Measurements from ENCODE around the gene PADI3. TPM values are rescaled to one million over a fixed set of nuclear protein-coding genes. Genes with fewer than 3 reads are reported as not detected.

The PADI3 gene
- polyA plus RNA-seq, 1 of the 3 experiments (the other 2 are of a cell fraction) = 0.30 TPM

DNA sequence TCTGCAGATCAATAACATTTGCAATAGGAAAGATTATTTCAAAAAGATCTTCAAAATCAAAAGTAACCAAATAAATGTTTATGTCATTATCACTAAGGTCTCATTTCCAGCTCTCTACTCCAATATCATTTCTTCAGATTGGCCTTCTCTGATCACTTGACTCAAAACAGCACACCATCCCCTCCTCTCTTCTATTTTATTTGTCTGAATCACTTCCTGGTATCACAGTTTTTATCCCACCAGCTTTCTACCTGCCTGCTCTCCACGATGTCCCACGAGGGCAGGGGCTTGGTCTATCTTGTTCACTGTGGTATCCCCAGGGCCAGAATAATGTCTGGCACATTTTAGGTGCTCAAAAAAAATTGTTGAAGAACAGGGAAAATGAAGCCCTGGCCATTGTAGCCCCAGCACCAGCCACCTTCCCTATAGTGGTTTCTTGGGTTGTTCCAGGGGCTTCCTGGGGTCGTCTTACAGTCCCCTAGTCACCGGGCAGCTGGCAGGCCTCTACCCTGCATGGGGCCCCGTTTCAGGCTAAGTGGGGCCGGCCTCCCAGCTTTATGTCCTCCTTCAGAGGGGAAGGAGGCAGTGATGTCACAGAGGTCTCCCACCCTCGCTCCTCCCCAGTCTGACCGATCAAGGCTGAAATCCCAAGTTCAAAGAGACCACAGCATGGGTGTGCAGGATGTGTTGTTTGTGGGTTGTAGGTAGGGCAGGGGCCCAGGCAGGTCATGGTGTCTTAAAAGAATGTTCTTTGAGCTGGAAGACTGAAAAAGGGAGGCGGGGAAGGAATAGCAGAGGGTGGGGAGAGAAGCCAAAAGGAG lies 47.5 kb upstream of the PADI3 start:
- no peak for DNase-seq
- H3K9ac ChIP-seq = no peak overlapping the region
- no peaks in the 10 kb centered on the region for H3K9me3 ChIP-seq
- H3K4me3 ChIP-seq (ENCODE audit: low read depth in 2 of 2, low read length in 1 of 2) = no peak overlapping the region
- no peaks in the 10 kb centered on the region for H3K36me3 ChIP-seq (replicated peaks in 1 of 2; ENCODE audit: control insufficient read depth in 1 of 2, insufficient read depth in 2 of 2, low read length in 1 of 2)
- no peaks in the 10 kb centered on the region for H3K9me2 ChIP-seq
- ChIA-PET POLR2A (no interaction called here), CTCF (interaction anchor here (1.1 to 1.8 kb wide), 3 partner anchors 15 to 75 kb away, joined by 3 to 6 read pairs (median 3); no protein-coding TSS in a partner anchor)
- no peaks in the 10 kb centered on the region; a peak in 1 of 4 replicates for H3K4me1 ChIP-seq (ENCODE audit: control insufficient read depth in 1 of 2, insufficient read depth in 2 of 2, low read depth in 1 of 2, low read length in 1 of 2)
- TF ChIP-seq MXI1 (IDR thresholded peaks at IDR 0.05; ENCODE audit: low read depth, low read length) = no peak
- TF ChIP-seq, protein P1, sequence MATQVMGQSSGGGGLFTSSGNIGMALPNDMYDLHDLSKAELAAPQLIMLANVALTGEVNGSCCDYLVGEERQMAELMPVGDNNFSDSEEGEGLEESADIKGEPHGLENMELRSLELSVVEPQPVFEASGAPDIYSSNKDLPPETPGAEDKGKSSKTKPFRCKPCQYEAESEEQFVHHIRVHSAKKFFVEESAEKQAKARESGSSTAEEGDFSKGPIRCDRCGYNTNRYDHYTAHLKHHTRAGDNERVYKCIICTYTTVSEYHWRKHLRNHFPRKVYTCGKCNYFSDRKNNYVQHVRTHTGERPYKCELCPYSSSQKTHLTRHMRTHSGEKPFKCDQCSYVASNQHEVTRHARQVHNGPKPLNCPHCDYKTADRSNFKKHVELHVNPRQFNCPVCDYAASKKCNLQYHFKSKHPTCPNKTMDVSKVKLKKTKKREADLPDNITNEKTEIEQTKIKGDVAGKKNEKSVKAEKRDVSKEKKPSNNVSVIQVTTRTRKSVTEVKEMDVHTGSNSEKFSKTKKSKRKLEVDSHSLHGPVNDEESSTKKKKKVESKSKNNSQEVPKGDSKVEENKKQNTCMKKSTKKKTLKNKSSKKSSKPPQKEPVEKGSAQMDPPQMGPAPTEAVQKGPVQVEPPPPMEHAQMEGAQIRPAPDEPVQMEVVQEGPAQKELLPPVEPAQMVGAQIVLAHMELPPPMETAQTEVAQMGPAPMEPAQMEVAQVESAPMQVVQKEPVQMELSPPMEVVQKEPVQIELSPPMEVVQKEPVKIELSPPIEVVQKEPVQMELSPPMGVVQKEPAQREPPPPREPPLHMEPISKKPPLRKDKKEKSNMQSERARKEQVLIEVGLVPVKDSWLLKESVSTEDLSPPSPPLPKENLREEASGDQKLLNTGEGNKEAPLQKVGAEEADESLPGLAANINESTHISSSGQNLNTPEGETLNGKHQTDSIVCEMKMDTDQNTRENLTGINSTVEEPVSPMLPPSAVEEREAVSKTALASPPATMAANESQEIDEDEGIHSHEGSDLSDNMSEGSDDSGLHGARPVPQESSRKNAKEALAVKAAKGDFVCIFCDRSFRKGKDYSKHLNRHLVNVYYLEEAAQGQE (IDR thresholded peaks at IDR 0.05; ENCODE audit: low read depth, low read length) = no peak
- TF ChIP-seq, protein P2, sequence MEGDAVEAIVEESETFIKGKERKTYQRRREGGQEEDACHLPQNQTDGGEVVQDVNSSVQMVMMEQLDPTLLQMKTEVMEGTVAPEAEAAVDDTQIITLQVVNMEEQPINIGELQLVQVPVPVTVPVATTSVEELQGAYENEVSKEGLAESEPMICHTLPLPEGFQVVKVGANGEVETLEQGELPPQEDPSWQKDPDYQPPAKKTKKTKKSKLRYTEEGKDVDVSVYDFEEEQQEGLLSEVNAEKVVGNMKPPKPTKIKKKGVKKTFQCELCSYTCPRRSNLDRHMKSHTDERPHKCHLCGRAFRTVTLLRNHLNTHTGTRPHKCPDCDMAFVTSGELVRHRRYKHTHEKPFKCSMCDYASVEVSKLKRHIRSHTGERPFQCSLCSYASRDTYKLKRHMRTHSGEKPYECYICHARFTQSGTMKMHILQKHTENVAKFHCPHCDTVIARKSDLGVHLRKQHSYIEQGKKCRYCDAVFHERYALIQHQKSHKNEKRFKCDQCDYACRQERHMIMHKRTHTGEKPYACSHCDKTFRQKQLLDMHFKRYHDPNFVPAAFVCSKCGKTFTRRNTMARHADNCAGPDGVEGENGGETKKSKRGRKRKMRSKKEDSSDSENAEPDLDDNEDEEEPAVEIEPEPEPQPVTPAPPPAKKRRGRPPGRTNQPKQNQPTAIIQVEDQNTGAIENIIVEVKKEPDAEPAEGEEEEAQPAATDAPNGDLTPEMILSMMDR (IDR thresholded peaks at IDR 0.05) = no peak
- TF ChIP-seq, protein P3, sequence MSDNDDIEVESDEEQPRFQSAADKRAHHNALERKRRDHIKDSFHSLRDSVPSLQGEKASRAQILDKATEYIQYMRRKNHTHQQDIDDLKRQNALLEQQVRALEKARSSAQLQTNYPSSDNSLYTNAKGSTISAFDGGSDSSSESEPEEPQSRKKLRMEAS (IDR thresholded peaks at IDR 0.05; ENCODE audit: low read depth) = no peak
- no peak for TF ChIP-seq POLR2AphosphoS5 (IDR thresholded peaks at IDR 0.05; ENCODE audit: low read depth, low read length)
- no peak for TF ChIP-seq FOXJ3 (CRISPR knock-in tag; IDR thresholded peaks at IDR 0.05)
- TF ChIP-seq YY1 (IDR thresholded peaks at IDR 0.05; ENCODE audit: low read depth) = no peak
- TF ChIP-seq FOXM1 (IDR thresholded peaks at IDR 0.05; ENCODE audit: low read depth) = no peak
- no peak for TF ChIP-seq CHD2 (IDR thresholded peaks at IDR 0.05; ENCODE audit: low read length, partially characterized antibody)
- TF ChIP-seq MEF2A (IDR thresholded peaks at IDR 0.05; ENCODE audit: borderline replicate concordance, low read depth) = no peak
- TF ChIP-seq TCF12 (IDR thresholded peaks at IDR 0.05) = no peak
- no peak for TF ChIP-seq SIN3A (IDR thresholded peaks at IDR 0.05; ENCODE audit: borderline replicate concordance, low read depth, low read length)
- TF ChIP-seq, protein P4, sequence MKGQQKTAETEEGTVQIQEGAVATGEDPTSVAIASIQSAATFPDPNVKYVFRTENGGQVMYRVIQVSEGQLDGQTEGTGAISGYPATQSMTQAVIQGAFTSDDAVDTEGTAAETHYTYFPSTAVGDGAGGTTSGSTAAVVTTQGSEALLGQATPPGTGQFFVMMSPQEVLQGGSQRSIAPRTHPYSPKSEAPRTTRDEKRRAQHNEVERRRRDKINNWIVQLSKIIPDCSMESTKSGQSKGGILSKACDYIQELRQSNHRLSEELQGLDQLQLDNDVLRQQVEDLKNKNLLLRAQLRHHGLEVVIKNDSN (IDR thresholded peaks at IDR 0.05; ENCODE audit: borderline replicate concordance, low read depth) = no peak
- no peak for TF ChIP-seq GABPA (IDR thresholded peaks at IDR 0.05; ENCODE audit: low read depth)
- no peaks in the 10 kb centered on the region for H3F3A ChIP-seq (replicated peaks; ENCODE audit: insufficient read depth)
- no peak overlapping the region for H3K27ac ChIP-seq (ENCODE audit: low read depth in 2 of 2, low read length in 1 of 2)
- H4K20me1 ChIP-seq (ENCODE audit: insufficient read depth) = no peaks in the 10 kb centered on the region
- no peak overlapping the region for H2AFZ ChIP-seq (ENCODE audit: low read depth)
- WGBS (ENCODE audit: low lambda C conversion rate) = 72% methylated on average over 9 of the region's 9 CpGs
- no peak overlapping the region for H3K4me2 ChIP-seq
- H3K79me2 ChIP-seq (ENCODE audit: insufficient read depth) = no peaks in the 10 kb centered on the region
- H3K27me3 ChIP-seq (ENCODE audit: insufficient read depth) = no peaks in the 10 kb centered on the region
